K562 (cell line): Measurements from ENCODE around the gene OR2Z1. TPM values are rescaled to one million over a fixed set of nuclear protein-coding genes. Genes with fewer than 3 reads are reported as not detected.
A peak's percentile ranks its signal among the peaks of the same experiment; 100 is the strongest.

Experiments
- ATAC-seq: fragments of 200-7000 bp; cut with Tn5 transposase; 3 replicates; pipeline ENCODE4 v1.9.1; 2020; ENCODE audit warnings: moderate library complexity
- BruUV-seq: library from RNA; stranded (reverse); fragments of 400-500 nt; replicated peaks from 2 replicates; lab custom pipeline; 2021; lab: Mats Ljungman, UMichigan
- CTCF ChIA-PET: fragments of 300-600 bp; formaldehyde crosslinking; extraction: SDS; loops from one replicate; lab custom pipeline; 2021; ENCODE audit warnings: low intra/inter-chr PET ratio; lab: Yijun Ruan, JAX
- POLR2A ChIA-PET: fragments of 300-600, 350-650 bp; sonication (Branson Sonifier 250); formaldehyde crosslinking; extraction: SDS; loops from one replicate; lab custom pipeline; 2021; ENCODE audit warnings: antibody characterized with exemption, inconsistent platforms; lab: Yijun Ruan, JAX
- DNase-seq, 4 experiments: peaks; one replicate each; pipeline versions ENCODE4 v3.0.0 to v3.0.0-alpha.2; 2011 to 2018; ENCODE audit warnings: low spot score in 3 of 4, mixed read lengths in 3 of 4; ENCODE audit errors: extremely low read depth in 1 of 4
- FAIRE-seq: peaks from 2 replicates; lab custom pipeline; 2011; peaks lifted over from hg19 to GRCh38; lab: Jason Lieb, UNC
- H2AFZ ChIP-seq: 2 replicates; pipeline ENCODE4 v1.6.0; 2011; ENCODE audit warnings: low read depth, low read length, control low read depth, inconsistent platforms
- H3K27ac ChIP-seq: fragments of 200-600 bp; 3 replicates; pipeline ENCODE4 v1.8.0; 2011; ENCODE audit warnings: low read depth, mild to moderate bottlenecking, control low read depth, inconsistent platforms, low read length, moderate library complexity, mixed read lengths; ENCODE audit errors: extremely low read depth
- H3K27me3 ChIP-seq, 2 experiments: fragments of 300-600 bp in 1 of 2; 2 replicates in 1 of 2; 3 replicates in 1 of 2; pipeline versions ENCODE4 v1.6.0 to v1.8.0; 2011; ENCODE audit warnings: inconsistent platforms in 2 of 2, low read length in 2 of 2, mild to moderate bottlenecking in 1 of 2, mixed read lengths in 1 of 2, moderate library complexity in 1 of 2; ENCODE audit not compliant: control insufficient read depth in 2 of 2, insufficient read depth in 2 of 2
- H3K36me3 ChIP-seq: fragments of 300-600 bp; 3 replicates; pipeline ENCODE4 v1.8.0; 2011; ENCODE audit warnings: mild to moderate bottlenecking, low read length, inconsistent platforms; ENCODE audit not compliant: control insufficient read depth, insufficient read depth
- H3K4me1 ChIP-seq, 2 experiments: fragments of 200-600 bp in 1 of 2; replicated peaks in 1 of 2; 2 replicates in 1 of 2; 3 replicates in 1 of 2; pipeline versions ENCODE4 v1.5.1 to v1.8.0; 2011; ENCODE audit warnings: inconsistent platforms in 2 of 2, low read length in 2 of 2, mild to moderate bottlenecking in 1 of 2, mixed read lengths in 1 of 2, moderate library complexity in 1 of 2; ENCODE audit not compliant: control insufficient read depth in 2 of 2, insufficient read depth in 2 of 2
- H3K4me2 ChIP-seq: 2 replicates; pipeline ENCODE4 v1.6.1; 2011; ENCODE audit warnings: low read length, control low read depth, inconsistent platforms, mixed read lengths; ENCODE audit not compliant: insufficient read depth
- H3K4me3 ChIP-seq: fragments of 200-600 bp; sonication (generic), shearing (Covaris generic); 2 replicates; pipeline ENCODE4 v1.5.1; 2016; ENCODE audit warnings: control low read depth, inconsistent platforms
- H3K79me2 ChIP-seq: fragments of 200-600 bp; 3 replicates; pipeline ENCODE4 v1.8.0; 2011; ENCODE audit warnings: low read length, inconsistent platforms; ENCODE audit not compliant: control insufficient read depth, insufficient read depth
- H3K9ac ChIP-seq, 2 experiments: 2 replicates each; pipeline versions ENCODE4 v1.6.0 to v1.6.1; 2011; ENCODE audit warnings: low read depth in 2 of 2, low read length in 2 of 2, control low read depth in 1 of 2, inconsistent platforms in 1 of 2, mild to moderate bottlenecking in 1 of 2, mixed read lengths in 1 of 2; ENCODE audit not compliant: insufficient read depth in 1 of 2
- H3K9me1 ChIP-seq: one replicate; pipeline ENCODE4 v1.6.0; 2011; ENCODE audit warnings: inconsistent platforms, mild to moderate bottlenecking, low read length, moderate library complexity; ENCODE audit not compliant: control insufficient read depth, insufficient read depth
- H3K9me3 ChIP-seq: replicated peaks from 2 replicates; pipeline ENCODE4 v1.5.1; 2011; ENCODE audit warnings: low read depth, low read length, inconsistent platforms; ENCODE audit not compliant: control insufficient read depth, insufficient read depth
- H4K20me1 ChIP-seq: replicated peaks from 2 replicates; pipeline ENCODE4 v1.6.1; 2011; ENCODE audit warnings: low read length, inconsistent platforms, mixed read lengths; ENCODE audit not compliant: control insufficient read depth, insufficient read depth
- CSDE1 ChIP-seq, 2 experiments: fragments of 450-650 bp; IDR thresholded peaks; 2 replicates each; pipeline ENCODE4 v1.6.1; 2016; ENCODE audit warnings: mild to moderate bottlenecking in 1 of 2
- ETV5 ChIP-seq: sonication (generic); formaldehyde crosslinking; IDR thresholded peaks from 2 replicates; pipeline ENCODE4 v1.4.0; 2020; ENCODE audit warnings: low read depth, mild to moderate bottlenecking, missing genetic modification reagents
- FOXM1 ChIP-seq, 2 experiments: fragments of 450-650 bp in 1 of 2; sonication (generic) in 1 of 2; formaldehyde crosslinking in 1 of 2; IDR thresholded peaks; 2 replicates each; pipeline versions ENCODE4 v1.6.1 to v1.9.0; 2017 to 2022; ENCODE audit warnings: low read depth in 2 of 2, mild to moderate bottlenecking in 2 of 2, missing genetic modification reagents in 1 of 2, moderate library complexity in 1 of 2
- FOXP1 ChIP-seq: sonication (generic); formaldehyde crosslinking; IDR thresholded peaks from 2 replicates; pipeline ENCODE4 v1.8.0; 2022; ENCODE audit warnings: mild to moderate bottlenecking, missing genetic modification reagents
- HDAC1 ChIP-seq, 2 experiments: fragments of 450-650 bp; IDR thresholded peaks; 2 replicates each; pipeline ENCODE4 v1.6.1; 2016 to 2017; ENCODE audit warnings: inconsistent platforms in 1 of 2, mild to moderate bottlenecking in 1 of 2, moderate library complexity in 1 of 2
- MAFG ChIP-seq: fragments of 450-650 bp; conservative IDR thresholded peaks from 2 replicates; pipeline ENCODE4 v1.6.1; 2016; ENCODE audit warnings: missing genetic modification characterization, missing compliant biosample characterization
- MCM5 ChIP-seq: fragments of 450-650 bp; IDR thresholded peaks from 2 replicates; pipeline ENCODE4 v1.6.1; 2016; ENCODE audit warnings: low read depth
- MECOM ChIP-seq: fragments of 250-450 bp; sonication (Bioruptor Pico); IDR thresholded peaks from 2 replicates; pipeline ENCODE4 v1.8.0; 2022; ENCODE audit warnings: inconsistent platforms
- MIER1 ChIP-seq: fragments of 450-650 bp; IDR thresholded peaks from 2 replicates; pipeline ENCODE4 v1.6.1; 2016; ENCODE audit warnings: antibody characterized with exemption, mild to moderate bottlenecking, low read depth
- NFE2L1 ChIP-seq: fragments of 450-650 bp; IDR thresholded peaks from 2 replicates; pipeline ENCODE4 v1.6.1; 2016; ENCODE audit warnings: missing genetic modification characterization, low read depth, mild to moderate bottlenecking, missing compliant biosample characterization, moderate library complexity, borderline replicate concordance
- PRMT5 ChIP-seq: sonication (generic); formaldehyde crosslinking; IDR thresholded peaks from 2 replicates; pipeline ENCODE4 v1.5.0; 2020; ENCODE audit warnings: missing genetic modification reagents
- RBM25 ChIP-seq: fragments of 200-400 bp; formaldehyde crosslinking; IDR thresholded peaks from 2 replicates; pipeline ENCODE4 v1.6.1; 2018; ENCODE audit warnings: low read length, low read depth, moderate library complexity; ENCODE audit not compliant: severe bottlenecking
- SMARCA5 ChIP-seq: fragments of 450-650 bp; IDR thresholded peaks from 2 replicates; pipeline ENCODE4 v1.6.1; 2016
- SUPT5H ChIP-seq: fragments of 450-650 bp; IDR thresholded peaks from 2 replicates; pipeline ENCODE4 v1.6.1; 2016
- TRIM24 ChIP-seq, 2 experiments: fragments of 450-650 bp; IDR thresholded peaks; 2 replicates each; pipeline ENCODE4 v1.6.1; 2016
- ZNF197 ChIP-seq: fragments of 200-800 bp; sonication (Bioruptor generic); IDR thresholded peaks from 2 replicates; pipeline ENCODE4 v1.6.1; 2016; ENCODE audit warnings: low read depth, missing genetic modification characterization, missing compliant biosample characterization
- ZNF445 ChIP-seq: fragments of 250-450 bp; sonication (Bioruptor Pico); IDR thresholded peaks from 2 replicates; pipeline ENCODE4 v1.4.0; 2020; ENCODE audit warnings: low read depth, mild to moderate bottlenecking, moderate library complexity
- WGBS: fragments of 100-300 bp; shearing (Covaris generic); methylation state at CpG from one replicate; pipeline ENCODE4 v1.1.6; 2016; ENCODE audit warnings: low coverage, mixed read lengths; ENCODE audit not compliant: insufficient coverage; ENCODE audit errors: missing lambda C conversion rate; 5-methylcytosine and 5-hydroxymethylcytosine counted together
- in situ Hi-C: fragments of 300-500 bp; cut with MboI; formaldehyde crosslinking; loops from 4 replicates; pipeline ENCODE4 v1.15.0; 2018; ENCODE audit warnings: inconsistent platforms, mixed read lengths
- intact Hi-C: fragments of 100-400 bp; cut with micrococcal nuclease; formaldehyde crosslinking; loops from 2 replicates; pipeline ENCODE4 v1.14.2; 2022
- polyA plus RNA-seq, 8 experiments: library from polyadenylated mRNA; depleted of rRNA in 4 of 8; stranded (reverse) in 5 of 8; unstranded in 3 of 8; fragments of >200 nt; fragmentation: Nextera tagmentation in 2 of 8; fragmentation: Illumina TruSeq in 1 of 8; extraction: Ambion mirVana in 2 of 8; extraction: Trizol in 1 of 8; gene quantifications; 2 replicates each; pipeline versions ENCODE4 v1.2.1 to v1.2.3, GENCODE V29; 2011 to 2014; ENCODE audit warnings: inconsistent platforms in 1 of 8, missing spikeins in 1 of 8
- total RNA-seq, 7 experiments: library from RNA; depleted of rRNA in 6 of 7; stranded (reverse); fragments of >200 nt in 6 of 7; fragmentation: Illumina TruSeq in 2 of 7; extraction: Trizol in 2 of 7; gene quantifications; 2 replicates each; pipeline versions ENCODE4 v1.2.1 to v1.2.3, GENCODE V29; 2011 to 2021; ENCODE audit warnings: low replicate concordance in 1 of 7
- TF ChIP-seq, protein P1 (sequence below): fragments of 450-650 bp; formaldehyde crosslinking; IDR thresholded peaks from 2 replicates; pipeline ENCODE4 v1.4.0; 2022; ENCODE audit warnings: missing genetic modification characterization
- TF ChIP-seq, protein P2 (sequence below): fragments of 450-650 bp; IDR thresholded peaks from 2 replicates; pipeline ENCODE4 v1.6.1; 2014; ENCODE audit warnings: low read depth, mild to moderate bottlenecking, moderate library complexity, borderline replicate concordance

OR2Z1 gene
- total and polyA plus RNA-seq, 9 of the 15 experiments (the other 6 are each of a cell fraction or from before 2014, with no cell fraction given) = 0.13 TPM; not detected in 8

DNA sequence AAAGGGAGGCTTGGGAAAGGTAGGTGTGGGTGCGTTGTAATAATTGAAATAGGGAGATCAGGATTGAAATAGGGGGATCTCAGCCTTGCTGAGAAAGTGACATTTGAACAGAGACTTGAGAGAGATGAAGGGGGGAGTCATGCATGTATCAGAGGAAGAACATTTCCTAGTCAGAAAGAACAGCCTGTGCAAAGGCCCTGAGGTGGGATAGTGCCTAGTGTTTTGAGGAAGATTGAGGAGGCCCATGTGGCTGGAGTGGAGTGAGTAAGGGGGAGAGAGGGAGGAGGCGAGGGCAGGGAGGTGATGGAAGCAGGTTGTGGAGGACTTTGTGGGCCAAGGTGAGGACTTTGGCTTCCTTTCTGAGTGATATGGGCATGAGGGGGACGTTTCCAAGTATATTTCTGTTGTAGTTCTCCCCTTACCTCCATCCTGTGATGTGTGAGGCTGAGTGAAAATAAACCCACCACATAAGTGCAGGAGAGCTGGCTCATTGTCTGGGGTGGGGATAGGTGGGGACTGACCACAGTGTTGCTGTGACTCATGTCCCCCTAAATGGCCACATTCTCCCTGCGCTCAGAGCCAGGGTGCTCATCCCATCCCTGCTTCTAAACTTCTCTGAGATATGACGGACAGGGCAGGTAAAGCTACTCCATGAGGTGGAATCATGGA is 40.6 kb upstream of the OR2Z1 start:
- ChIA-PET POLR2A (no interaction called here), CTCF (interaction anchor here (0.6 kb wide), 1 partner anchor 560 kb away, joined by 3 read pairs; no protein-coding TSS in a partner anchor)
- BruUV-seq = no TSS peak
- Histone ChIP-seq H4K20me1 (no peaks in the 10 kb centered on the region), H2AFZ (no peak overlapping the region), H3K27ac (no peak overlapping the region), H3K9ac (no peak overlapping the region), H3K4me1 (peaks cover 0 to 7% of the 10 kb centered on the region in 2 experiments; a peak in 3 of 5 replicates), H3K9me3 (no peaks in the 10 kb centered on the region), H3K27me3 (no peaks in the 10 kb centered on the region), H3K36me3 (no peaks in the 10 kb centered on the region), H3K4me2 (no peak overlapping the region), H3K4me3 (no peak overlapping the region), H3K9me1 (no peaks in the 10 kb centered on the region), H3K79me2 (no peaks in the 10 kb centered on the region)
- no peak for DNase-seq
- no peak for FAIRE-seq
- TF ChIP-seq RBM25 (peak; percentile 56), HDAC1 (IDR thresholded peaks at IDR 0.05) (no peak), FOXM1 (IDR thresholded peaks at IDR 0.05; ENCODE audit: low read depth) (no peak), FOXM1 (CRISPR knock-in tag; IDR thresholded peaks at IDR 0.05; ENCODE audit: low read depth) (no peak), CSDE1 (IDR thresholded peaks at IDR 0.05) (no peak), MECOM (CRISPR knock-in tag) (no peak), SUPT5H (no peak), MIER1 (no peak), ZNF197 (CRISPR knock-in tag) (no peak), PRMT5 (CRISPR knock-in tag) (no peak), MAFG (no peak), ZNF445 (CRISPR knock-in tag) (no peak), MCM5 (no peak), ETV5 (CRISPR knock-in tag) (no peak), FOXP1 (no peak), SMARCA5 (peak; percentile 79; the same call in 1 of the 2 replicates), TRIM24 (IDR thresholded peaks at IDR 0.05) (no peak), NFE2L1 (tag) (no peak)
- TF ChIP-seq, protein P1, sequence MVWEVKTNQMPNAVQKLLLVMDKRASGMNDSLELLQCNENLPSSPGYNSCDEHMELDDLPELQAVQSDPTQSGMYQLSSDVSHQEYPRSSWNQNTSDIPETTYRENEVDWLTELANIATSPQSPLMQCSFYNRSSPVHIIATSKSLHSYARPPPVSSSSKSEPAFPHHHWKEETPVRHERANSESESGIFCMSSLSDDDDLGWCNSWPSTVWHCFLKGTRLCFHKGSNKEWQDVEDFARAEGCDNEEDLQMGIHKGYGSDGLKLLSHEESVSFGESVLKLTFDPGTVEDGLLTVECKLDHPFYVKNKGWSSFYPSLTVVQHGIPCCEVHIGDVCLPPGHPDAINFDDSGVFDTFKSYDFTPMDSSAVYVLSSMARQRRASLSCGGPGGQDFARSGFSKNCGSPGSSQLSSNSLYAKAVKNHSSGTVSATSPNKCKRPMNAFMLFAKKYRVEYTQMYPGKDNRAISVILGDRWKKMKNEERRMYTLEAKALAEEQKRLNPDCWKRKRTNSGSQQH (CRISPR knock-in tag) = 0 out of 2 replicates have a peak, but pooled peaks have one; percentile 12
- TF ChIP-seq, protein P2, sequence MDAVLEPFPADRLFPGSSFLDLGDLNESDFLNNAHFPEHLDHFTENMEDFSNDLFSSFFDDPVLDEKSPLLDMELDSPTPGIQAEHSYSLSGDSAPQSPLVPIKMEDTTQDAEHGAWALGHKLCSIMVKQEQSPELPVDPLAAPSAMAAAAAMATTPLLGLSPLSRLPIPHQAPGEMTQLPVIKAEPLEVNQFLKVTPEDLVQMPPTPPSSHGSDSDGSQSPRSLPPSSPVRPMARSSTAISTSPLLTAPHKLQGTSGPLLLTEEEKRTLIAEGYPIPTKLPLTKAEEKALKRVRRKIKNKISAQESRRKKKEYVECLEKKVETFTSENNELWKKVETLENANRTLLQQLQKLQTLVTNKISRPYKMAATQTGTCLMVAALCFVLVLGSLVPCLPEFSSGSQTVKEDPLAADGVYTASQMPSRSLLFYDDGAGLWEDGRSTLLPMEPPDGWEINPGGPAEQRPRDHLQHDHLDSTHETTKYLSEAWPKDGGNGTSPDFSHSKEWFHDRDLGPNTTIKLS = no peak
- intact Hi-C loops (no loop called here), in situ Hi-C loops (no loop called here)
- no peak for ATAC-seq
- WGBS = 5% methylated on average over 5 of the region's 5 CpGs
